Activated CD8-positive, alpha-beta T cell treated with anti-CD3 and anti-CD28 coated beads, Interleukin-2, amount 10 ng/mL, durations not matched to agents 7 days and 5 days (primary cell): ENCODE data around the gene SRGAP3. TPM values are rescaled to one million over a fixed set of nuclear protein-coding genes. Genes with fewer than 3 reads are reported as not detected.
A peak's percentile ranks its signal among the peaks of the same experiment; 100 is the strongest.

Experiments
- ATAC-seq: fragments of 150-1000 bp; cut with Tn5 transposase; one replicate; pipeline ENCODE4 v1.10.0; 2021; ENCODE audit warnings: moderate library complexity
- CTCF ChIA-PET: fragments of 350-600 bp; sonication (Branson Sonifier 250); formaldehyde crosslinking; loops from one replicate; lab custom pipeline; 2021; ENCODE audit warnings: antibody characterized with exemption; lab: Charles Lee
- POLR2A ChIA-PET: fragments of 350-600 bp; sonication (Branson Sonifier 250); formaldehyde crosslinking; loops from one replicate; lab custom pipeline; 2021; ENCODE audit warnings: antibody characterized with exemption; lab: Charles Lee
- DNase-seq: peaks from one replicate; pipeline ENCODE4 v3.0.0-alpha.2; 2020
- H3K27ac Mint-ChIP-seq: one replicate; pipeline ENCODE4 v1.8.0; 2021; ENCODE audit warnings: mild to moderate bottlenecking, mixed read lengths
- H3K27me3 Mint-ChIP-seq: one replicate; pipeline ENCODE4 v1.8.0; 2021; ENCODE audit warnings: low read depth, mixed read lengths
- H3K36me3 Mint-ChIP-seq: one replicate; pipeline ENCODE4 v1.8.0; 2021; ENCODE audit warnings: low read depth, mixed read lengths
- H3K4me1 Mint-ChIP-seq: one replicate; pipeline ENCODE4 v1.8.0; 2021; ENCODE audit warnings: low read depth, mixed read lengths
- H3K4me3 Mint-ChIP-seq: one replicate; pipeline ENCODE4 v1.8.0; 2021; ENCODE audit warnings: mild to moderate bottlenecking, mixed read lengths
- H3K9me3 Mint-ChIP-seq: one replicate; pipeline ENCODE4 v1.8.0; 2022; ENCODE audit warnings: mixed read lengths; ENCODE audit not compliant: insufficient read depth
- total RNA-seq, 2 experiments: library from RNA; stranded (reverse); gene quantifications; one replicate each; pipeline ENCODE4 v1.2.3, GENCODE V29; 2021

The SRGAP3 gene
- total RNA-seq, 2 experiments from 2014 or later = 5.3 to 5.9 TPM

GRCh38 chr3:9067352-9067975 lies 182.0 kb downstream of the SRGAP3 start:
- ChIA-PET POLR2A (no interaction called here), CTCF (interaction anchor here (0.7 to 1.7 kb wide), 5 partner anchors 29 to 183 kb away, joined by 3 to 6 read pairs (median 3); partner anchors contain the start of gene SRGAP3)
- Mint-ChIP-seq H3K36me3 (no peaks in the 10 kb centered on the region), H3K4me3 (no peak overlapping the region), H3K9me3 (no peaks in the 10 kb centered on the region), H3K27me3 (peaks cover 2% of the 10 kb centered on the region), H3K4me1 (no peaks in the 10 kb centered on the region), H3K27ac (no peak overlapping the region)
- DNase-seq (peak; percentile 52), ATAC-seq (no peak)

- POLR2A ChIA-PET = no interaction called here
- CTCF ChIA-PET = interaction anchor here (0.7 to 1.0 kb wide), 2 partner anchors 28 to 97 kb away, joined by 3 read pairs; no protein-coding TSS in a partner anchor
- Mint-ChIP-seq H3K27me3 (peaks cover 2% of the 10 kb centered on the region), H3K27ac (no peak overlapping the region), H3K4me1 (no peaks in the 10 kb centered on the region), H3K9me3 (no peaks in the 10 kb centered on the region), H3K36me3 (no peaks in the 10 kb centered on the region), H3K4me3 (no peak overlapping the region)
- ATAC-seq (no peak), DNase-seq (no peak)
Observed at GRCh38 chr3:9066775-9067174, 182.7 kb downstream of the SRGAP3 start.

- Mint-ChIP-seq H3K36me3 (no peaks in the 10 kb centered on the region), H3K27me3 (peaks cover 2% of the 10 kb centered on the region), H3K4me1 (no peaks in the 10 kb centered on the region), H3K27ac (no peak overlapping the region), H3K9me3 (no peaks in the 10 kb centered on the region), H3K4me3 (no peak overlapping the region)
- no peak for DNase-seq
- no peak for ATAC-seq
- ChIA-PET POLR2A (interaction anchor here (0.6 kb wide), 1 partner anchor 219 kb away, joined by 3 read pairs; no protein-coding TSS in a partner anchor), CTCF (interaction anchor here (1.0 kb wide), 1 partner anchor 96 kb away, joined by 3 read pairs; no protein-coding TSS in a partner anchor)
Observed at GRCh38 chr3:9066141-9066540, 183.3 kb downstream of the SRGAP3 start.

- H3K27ac Mint-ChIP-seq = no peak overlapping the region
Observed at GRCh38 chr3:9064850-9065249, 184.6 kb downstream of the SRGAP3 start.

GRCh38 chr3:9064251-9064650 lies 185.2 kb downstream of the SRGAP3 start:
- ChIA-PET POLR2A (no interaction called here), CTCF (interaction anchor here (2.4 kb wide), 1 partner anchor 77 kb away, joined by 9 read pairs; no protein-coding TSS in a partner anchor)
- H3K36me3 Mint-ChIP-seq = no peaks in the 10 kb centered on the region
- H3K27ac Mint-ChIP-seq = no peak overlapping the region
- H3K9me3 Mint-ChIP-seq = no peaks in the 10 kb centered on the region
- no peak for DNase-seq
- no peak for ATAC-seq
- H3K27me3 Mint-ChIP-seq = no peaks in the 10 kb centered on the region
- no peak overlapping the region for H3K4me3 Mint-ChIP-seq
- H3K4me1 Mint-ChIP-seq = no peaks in the 10 kb centered on the region

More at GRCh38 chr3:9064850-9065249, 184.6 kb downstream of the SRGAP3 start:
- ATAC-seq (no peak), DNase-seq (no peak)
- POLR2A ChIA-PET = no interaction called here
- CTCF ChIA-PET = interaction anchor here (2.4 kb wide), 1 partner anchor 77 kb away, joined by 9 read pairs; no protein-coding TSS in a partner anchor
- Mint-ChIP-seq H3K4me3 (no peak overlapping the region), H3K36me3 (no peaks in the 10 kb centered on the region), H3K27me3 (no peaks in the 10 kb centered on the region), H3K4me1 (no peaks in the 10 kb centered on the region), H3K9me3 (no peaks in the 10 kb centered on the region)

- Mint-ChIP-seq H3K27ac (no peak overlapping the region), H3K4me1 (no peaks in the 10 kb centered on the region), H3K9me3 (no peaks in the 10 kb centered on the region), H3K36me3 (no peaks in the 10 kb centered on the region), H3K27me3 (no peaks in the 10 kb centered on the region), H3K4me3 (no peak overlapping the region)
- ATAC-seq = no peak
- ChIA-PET CTCF (no interaction called here), POLR2A (no interaction called here)
- no peak for DNase-seq
Observed at GRCh38 chr3:9062570-9062969, 186.9 kb downstream of the SRGAP3 start.

GRCh38 chr3:9061634-9062033 lies 187.8 kb downstream of the SRGAP3 start:
- H3K9me3 Mint-ChIP-seq = no peaks in the 10 kb centered on the region
- no peak overlapping the region for H3K4me3 Mint-ChIP-seq
- no peaks in the 10 kb centered on the region for H3K36me3 Mint-ChIP-seq
- ATAC-seq = no peak
- no peak overlapping the region for H3K27ac Mint-ChIP-seq
- no peaks in the 10 kb centered on the region for H3K27me3 Mint-ChIP-seq
- no peaks in the 10 kb centered on the region for H3K4me1 Mint-ChIP-seq
- CTCF ChIA-PET = interaction anchor here (1.4 kb wide), 1 partner anchor 188 kb away, joined by 3 read pairs; the partner anchor contains the start of gene SRGAP3
- POLR2A ChIA-PET = no interaction called here
- no peak for DNase-seq

- ATAC-seq = no peak
- Mint-ChIP-seq H3K9me3 (no peaks in the 10 kb centered on the region), H3K36me3 (no peaks in the 10 kb centered on the region), H3K4me3 (no peak overlapping the region), H3K27ac (no peak overlapping the region), H3K27me3 (no peaks in the 10 kb centered on the region), H3K4me1 (no peaks in the 10 kb centered on the region)
- DNase-seq = no peak
- CTCF ChIA-PET = no interaction called here
- POLR2A ChIA-PET = no interaction called here
Observed at GRCh38 chr3:9059489-9060400, 189.7 kb downstream of the SRGAP3 start.

GRCh38 chr3:9056581-9056980 lies 192.9 kb downstream of the SRGAP3 start:
- POLR2A ChIA-PET = no interaction called here
- H3K4me3 Mint-ChIP-seq = no peak overlapping the region

GRCh38 chr3:9047452-9048346 lies 201.7 kb downstream of the SRGAP3 start:
- H3K4me1 Mint-ChIP-seq = no peaks in the 10 kb centered on the region
- ChIA-PET POLR2A (no interaction called here), CTCF (interaction anchor here (1.5 kb wide), 1 partner anchor 76 kb away, joined by 3 read pairs; no protein-coding TSS in a partner anchor)
- no peaks in the 10 kb centered on the region for H3K36me3 Mint-ChIP-seq
- peaks cover 2% of the 10 kb centered on the region for H3K27me3 Mint-ChIP-seq
- no peak overlapping the region for H3K27ac Mint-ChIP-seq
- ATAC-seq (no peak), DNase-seq (no peak)
- no peaks in the 10 kb centered on the region for H3K9me3 Mint-ChIP-seq
- no peak overlapping the region for H3K4me3 Mint-ChIP-seq

More at GRCh38 chr3:9056581-9056980, 192.9 kb downstream of the SRGAP3 start:
- H3K27ac Mint-ChIP-seq = no peak overlapping the region
- no peaks in the 10 kb centered on the region for H3K36me3 Mint-ChIP-seq
- peaks cover 2% of the 10 kb centered on the region for H3K27me3 Mint-ChIP-seq
- DNase-seq (no peak), ATAC-seq (no peak)
- H3K9me3 Mint-ChIP-seq = no peaks in the 10 kb centered on the region
- no peaks in the 10 kb centered on the region for H3K4me1 Mint-ChIP-seq
- CTCF ChIA-PET = no interaction called here

- ChIA-PET CTCF (interaction anchor here (2.2 kb wide), 1 partner anchor 205 kb away, joined by 8 read pairs; the partner anchor contains the start of gene SRGAP3), POLR2A (no interaction called here)
- H3K27ac Mint-ChIP-seq = no peak overlapping the region
- DNase-seq = no peak
- H3K9me3 Mint-ChIP-seq = no peaks in the 10 kb centered on the region
- no peak for ATAC-seq
- H3K27me3 Mint-ChIP-seq = peaks cover 2% of the 10 kb centered on the region
- H3K4me3 Mint-ChIP-seq = no peak overlapping the region
- no peaks in the 10 kb centered on the region for H3K4me1 Mint-ChIP-seq
- H3K36me3 Mint-ChIP-seq = no peaks in the 10 kb centered on the region
Observed at GRCh38 chr3:9045371-9045770, 204.1 kb downstream of the SRGAP3 start.
